ENCODE data around the gene TNFRSF14. TPM values are rescaled to one million over a fixed set of nuclear protein-coding genes. Genes with fewer than 3 reads are reported as not detected.
A peak's percentile ranks its signal among the peaks of the same experiment; 100 is the strongest.

TNFRSF14 gene
- total and polyA plus RNA-seq, 2 of the 13 experiments (the other 11 are each of a cell fraction or from before 2014, with no cell fraction given): 11.9 to 49.9 TPM

DNA sequence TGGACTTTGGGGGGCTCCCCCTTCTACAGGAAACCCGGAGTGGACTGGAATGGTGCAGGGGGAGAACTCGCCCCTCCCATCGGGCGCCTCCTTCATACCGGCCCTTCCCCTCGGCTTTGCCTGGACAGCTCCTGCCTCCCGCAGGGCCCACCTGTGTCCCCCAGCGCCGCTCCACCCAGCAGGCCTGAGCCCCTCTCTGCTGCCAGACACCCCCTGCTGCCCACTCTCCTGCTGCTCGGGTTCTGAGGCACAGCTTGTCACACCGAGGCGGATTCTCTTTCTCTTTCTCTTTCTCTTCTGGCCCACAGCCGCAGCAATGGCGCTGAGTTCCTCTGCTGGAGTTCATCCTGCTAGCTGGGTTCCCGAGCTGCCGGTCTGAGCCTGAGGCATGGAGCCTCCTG, at the start of gene TNFRSF14 (continued):
- TF ChIP-seq, protein P1, sequence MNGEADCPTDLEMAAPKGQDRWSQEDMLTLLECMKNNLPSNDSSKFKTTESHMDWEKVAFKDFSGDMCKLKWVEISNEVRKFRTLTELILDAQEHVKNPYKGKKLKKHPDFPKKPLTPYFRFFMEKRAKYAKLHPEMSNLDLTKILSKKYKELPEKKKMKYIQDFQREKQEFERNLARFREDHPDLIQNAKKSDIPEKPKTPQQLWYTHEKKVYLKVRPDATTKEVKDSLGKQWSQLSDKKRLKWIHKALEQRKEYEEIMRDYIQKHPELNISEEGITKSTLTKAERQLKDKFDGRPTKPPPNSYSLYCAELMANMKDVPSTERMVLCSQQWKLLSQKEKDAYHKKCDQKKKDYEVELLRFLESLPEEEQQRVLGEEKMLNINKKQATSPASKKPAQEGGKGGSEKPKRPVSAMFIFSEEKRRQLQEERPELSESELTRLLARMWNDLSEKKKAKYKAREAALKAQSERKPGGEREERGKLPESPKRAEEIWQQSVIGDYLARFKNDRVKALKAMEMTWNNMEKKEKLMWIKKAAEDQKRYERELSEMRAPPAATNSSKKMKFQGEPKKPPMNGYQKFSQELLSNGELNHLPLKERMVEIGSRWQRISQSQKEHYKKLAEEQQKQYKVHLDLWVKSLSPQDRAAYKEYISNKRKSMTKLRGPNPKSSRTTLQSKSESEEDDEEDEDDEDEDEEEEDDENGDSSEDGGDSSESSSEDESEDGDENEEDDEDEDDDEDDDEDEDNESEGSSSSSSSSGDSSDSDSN (CRISPR knock-in tag; IDR thresholded peaks at IDR 0.05): peak; percentile 22; the same call in 1 of the 2 replicates
- TF ChIP-seq ZNF652 (CRISPR knock-in tag; IDR thresholded peaks at IDR 0.05; ENCODE audit: borderline replicate concordance, low read depth): no peak
- TF ChIP-seq ZNF672 (CRISPR knock-in tag; IDR thresholded peaks at IDR 0.05): no peak
- TF ChIP-seq THAP7 (CRISPR knock-in tag; IDR thresholded peaks at IDR 0.05): no peak
- TF ChIP-seq ZSCAN31 (CRISPR knock-in tag; IDR thresholded peaks at IDR 0.05; ENCODE audit: low read depth): peak; percentile 27; the same call in 1 of the 2 replicates
- peak; percentile 61 for TF ChIP-seq YY1 (IDR thresholded peaks at IDR 0.05; ENCODE audit: insufficient read depth, insufficient replicate concordance, low read depth, low read length)
- 0 out of 2 replicates have a peak, but pooled peaks have one; percentile 33 for TF ChIP-seq E2F5 (CRISPR knock-in tag; conservative IDR thresholded peaks at IDR 0.05)
- TF ChIP-seq EZH2 (conservative IDR thresholded peaks at IDR 0.05; ENCODE audit: low read depth, low read length): no peak
- TF ChIP-seq KLF16 (CRISPR knock-in tag; IDR thresholded peaks at IDR 0.05): no peak
- TF ChIP-seq ASH2L (IDR thresholded peaks at IDR 0.05; ENCODE audit: insufficient read length, low read depth, low read length): no peak
- no peak for TF ChIP-seq MAZ (IDR thresholded peaks at IDR 0.05; ENCODE audit: borderline replicate concordance, low read depth, low read length)
- TF ChIP-seq MAZ (CRISPR knock-in tag; IDR thresholded peaks at IDR 0.05; ENCODE audit: low read depth): peak; percentile 43; the same call in 1 of the 2 replicates
- TF ChIP-seq, protein P2, sequence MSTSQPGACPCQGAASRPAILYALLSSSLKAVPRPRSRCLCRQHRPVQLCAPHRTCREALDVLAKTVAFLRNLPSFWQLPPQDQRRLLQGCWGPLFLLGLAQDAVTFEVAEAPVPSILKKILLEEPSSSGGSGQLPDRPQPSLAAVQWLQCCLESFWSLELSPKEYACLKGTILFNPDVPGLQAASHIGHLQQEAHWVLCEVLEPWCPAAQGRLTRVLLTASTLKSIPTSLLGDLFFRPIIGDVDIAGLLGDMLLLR (CRISPR knock-in tag; IDR thresholded peaks at IDR 0.05): no peak
- TF ChIP-seq, protein P3, sequence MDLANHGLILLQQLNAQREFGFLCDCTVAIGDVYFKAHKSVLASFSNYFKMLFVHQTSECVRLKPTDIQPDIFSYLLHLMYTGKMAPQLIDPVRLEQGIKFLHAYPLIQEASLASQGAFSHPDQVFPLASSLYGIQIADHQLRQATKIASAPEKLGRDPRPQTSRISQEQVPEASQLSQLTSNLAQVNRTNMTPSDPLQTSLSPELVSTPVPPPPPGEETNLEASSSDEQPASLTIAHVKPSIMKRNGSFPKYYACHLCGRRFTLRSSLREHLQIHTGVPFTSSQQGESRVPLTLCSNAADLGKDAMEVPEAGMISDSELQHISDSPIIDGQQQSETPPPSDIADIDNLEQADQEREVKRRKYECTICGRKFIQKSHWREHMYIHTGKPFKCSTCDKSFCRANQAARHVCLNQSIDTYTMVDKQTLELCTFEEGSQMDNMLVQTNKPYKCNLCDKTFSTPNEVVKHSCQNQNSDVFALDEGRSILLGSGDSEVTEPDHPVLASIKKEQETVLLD (CRISPR knock-in tag; IDR thresholded peaks at IDR 0.05; ENCODE audit: low read depth): no peak
- TF ChIP-seq, protein P4, sequence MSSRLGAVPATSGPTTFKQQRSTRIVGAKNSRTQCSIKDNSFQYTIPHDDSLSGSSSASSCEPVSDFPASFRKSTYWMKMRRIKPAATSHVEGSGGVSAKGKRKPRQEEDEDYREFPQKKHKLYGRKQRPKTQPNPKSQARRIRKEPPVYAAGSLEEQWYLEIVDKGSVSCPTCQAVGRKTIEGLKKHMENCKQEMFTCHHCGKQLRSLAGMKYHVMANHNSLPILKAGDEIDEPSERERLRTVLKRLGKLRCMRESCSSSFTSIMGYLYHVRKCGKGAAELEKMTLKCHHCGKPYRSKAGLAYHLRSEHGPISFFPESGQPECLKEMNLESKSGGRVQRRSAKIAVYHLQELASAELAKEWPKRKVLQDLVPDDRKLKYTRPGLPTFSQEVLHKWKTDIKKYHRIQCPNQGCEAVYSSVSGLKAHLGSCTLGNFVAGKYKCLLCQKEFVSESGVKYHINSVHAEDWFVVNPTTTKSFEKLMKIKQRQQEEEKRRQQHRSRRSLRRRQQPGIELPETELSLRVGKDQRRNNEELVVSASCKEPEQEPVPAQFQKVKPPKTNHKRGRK (CRISPR knock-in tag; IDR thresholded peaks at IDR 0.05): no peak
- TF ChIP-seq GTF3A (CRISPR knock-in tag; conservative IDR thresholded peaks at IDR 0.05): no peak
- TF ChIP-seq RBAK (CRISPR knock-in tag; IDR thresholded peaks at IDR 0.05): no peak
- no peak for TF ChIP-seq ELF3 (CRISPR knock-in tag; IDR thresholded peaks at IDR 0.05)
- no peak for TF ChIP-seq E2F2 (CRISPR knock-in tag; IDR thresholded peaks at IDR 0.05; ENCODE audit: borderline replicate concordance)
- TF ChIP-seq ZNF75D (CRISPR knock-in tag; IDR thresholded peaks at IDR 0.05; ENCODE audit: borderline replicate concordance): no peak
- TF ChIP-seq RBM39 (IDR thresholded peaks at IDR 0.05; ENCODE audit: low read depth, low read length, poor library complexity, severe bottlenecking): no peak

All from HepG2 (cell line).